ENCODE data around the gene YY1. TPM values are rescaled to one million over a fixed set of nuclear protein-coding genes. Genes with fewer than 3 reads are reported as not detected.

The YY1 gene
- total RNA-seq, 1 donor from 2014 or later: 60.6 TPM

- H3K36me3 Mint-ChIP-seq (ENCODE audit: unreplicated experiment): no peaks in the 10 kb centered on the region
- H3K9me3 Mint-ChIP-seq (ENCODE audit: unreplicated experiment): peaks cover 11% of the 10 kb centered on the region
- peaks cover 19% of the 10 kb centered on the region for H3K4me1 Mint-ChIP-seq (ENCODE audit: low read depth, unreplicated experiment)
- DNase-seq: peak; percentile 13
- H3K27me3 Mint-ChIP-seq (ENCODE audit: unreplicated experiment): peaks cover 8% of the 10 kb centered on the region
- no peak for TF ChIP-seq CTCF (IDR thresholded peaks at IDR 0.05; ENCODE audit: partially characterized antibody, unreplicated experiment)
- no peak overlapping the region for H3K27ac Mint-ChIP-seq (ENCODE audit: unreplicated experiment)
- no peak overlapping the region for H3K4me3 Mint-ChIP-seq (ENCODE audit: unreplicated experiment)
Measured at GRCh38 chr14:100297320-100298300, 58.7 kb downstream of the YY1 start.

GRCh38 chr14:100298551-100299237 lies 59.8 kb downstream of the YY1 start:
- Mint-ChIP-seq H3K4me3 (ENCODE audit: unreplicated experiment) (peak overlapping the region; percentile 58), H3K27me3 (ENCODE audit: unreplicated experiment) (peaks cover 8% of the 10 kb centered on the region), H3K36me3 (ENCODE audit: unreplicated experiment) (no peaks in the 10 kb centered on the region), H3K9me3 (ENCODE audit: unreplicated experiment) (peaks cover 9% of the 10 kb centered on the region), H3K4me1 (ENCODE audit: low read depth, unreplicated experiment) (peaks cover 21% of the 10 kb centered on the region), H3K27ac (ENCODE audit: unreplicated experiment) (peak overlapping the region; percentile 55)
- DNase-seq: peak; percentile 48
- TF ChIP-seq CTCF (IDR thresholded peaks at IDR 0.05; ENCODE audit: partially characterized antibody, unreplicated experiment): no peak

- Mint-ChIP-seq H3K27ac (ENCODE audit: unreplicated experiment) (peak overlapping the region; percentile 55), H3K4me3 (ENCODE audit: unreplicated experiment) (peak overlapping the region; percentile 58), H3K9me3 (ENCODE audit: unreplicated experiment) (peaks cover 11% of the 10 kb centered on the region), H3K36me3 (ENCODE audit: unreplicated experiment) (no peaks in the 10 kb centered on the region), H3K27me3 (ENCODE audit: unreplicated experiment) (peaks cover 8% of the 10 kb centered on the region), H3K4me1 (ENCODE audit: low read depth, unreplicated experiment) (peaks cover 22% of the 10 kb centered on the region)
- peak; percentile 11 for DNase-seq
- no peak for TF ChIP-seq CTCF (IDR thresholded peaks at IDR 0.05; ENCODE audit: partially characterized antibody, unreplicated experiment)
Measured at GRCh38 chr14:100299238-100299560, 60.3 kb downstream of the YY1 start.

GRCh38 chr14:100302616-100303015 lies 63.7 kb downstream of the YY1 start:
- Mint-ChIP-seq H3K9me3 (ENCODE audit: unreplicated experiment) (peaks cover 13% of the 10 kb centered on the region), H3K27me3 (ENCODE audit: unreplicated experiment) (peaks cover 11% of the 10 kb centered on the region), H3K4me3 (ENCODE audit: unreplicated experiment) (peak overlapping the region; percentile 7), H3K36me3 (ENCODE audit: unreplicated experiment) (no peaks in the 10 kb centered on the region), H3K4me1 (ENCODE audit: low read depth, unreplicated experiment) (peaks cover 23% of the 10 kb centered on the region), H3K27ac (ENCODE audit: unreplicated experiment) (no peak overlapping the region)
- TF ChIP-seq CTCF (IDR thresholded peaks at IDR 0.05; ENCODE audit: partially characterized antibody, unreplicated experiment): no peak
- no peak for DNase-seq

All from glutamatergic neuron (in vitro differentiated cells).